ENCODE data around the gene SCG5. TPM values are rescaled to one million over a fixed set of nuclear protein-coding genes. Genes with fewer than 3 reads are reported as not detected.

SCG5 gene
- total and polyA plus RNA-seq, 2 donors (not counting 1 experiment from before 2014, with no cell fraction given): 0.18 TPM; not detected in 1

DNA sequence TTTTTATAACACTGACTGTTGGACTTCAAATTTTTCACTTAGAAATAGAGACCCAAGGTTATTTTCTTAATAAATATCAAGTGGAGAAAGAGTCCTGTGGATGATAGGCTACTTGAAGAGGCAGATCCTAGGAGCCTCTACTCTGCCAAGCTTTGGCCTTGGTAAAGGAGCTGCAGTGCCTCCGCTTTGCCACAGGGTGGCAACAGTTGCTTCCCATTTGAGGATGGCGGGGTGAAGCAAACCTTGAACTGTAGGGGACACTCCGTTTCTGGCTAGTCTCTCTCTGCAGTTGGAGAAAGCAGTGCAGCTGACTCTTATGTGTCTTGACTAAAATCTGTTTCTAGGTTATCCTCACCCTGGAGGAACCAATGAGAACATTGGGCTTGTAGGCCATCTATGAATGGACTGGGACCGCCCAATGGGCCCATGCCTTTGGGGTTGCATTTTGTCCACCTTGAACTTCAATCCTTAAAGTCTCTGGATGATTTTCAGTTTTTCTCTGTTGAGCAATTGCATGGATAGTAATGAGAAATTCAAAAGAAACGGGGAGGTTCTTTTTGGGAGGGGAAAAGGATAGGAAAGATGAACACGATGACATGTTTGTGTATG lies 9.8 kb downstream of the SCG5 start:
- H3K4me2 ChIP-seq (replicated peaks; ENCODE audit: low read depth, low read length, poor library complexity, severe bottlenecking): peak overlapping the region; percentile 6
- no peak overlapping the region for H3K4me3 ChIP-seq (ENCODE audit: control extremely low read depth in 1 of 5, extremely low read depth in 1 of 5, insufficient read depth in 1 of 5, low read depth in 2 of 5, low read length in 4 of 5)
- no peaks in the 10 kb centered on the region for H3K27me3 Mint-ChIP-seq
- no peaks in the 10 kb centered on the region for H3K27me3 ChIP-seq (replicated peaks in 1 of 4; ENCODE audit: control extremely low read depth in 1 of 4, control insufficient read depth in 3 of 4, insufficient read depth in 4 of 4, low read length in 3 of 4)
- DNase-seq (peak; percentile 57), ATAC-seq (ENCODE audit: low read depth) (peak; percentile 89)
- no peaks in the 10 kb centered on the region for H3K36me3 ChIP-seq (replicated peaks in 1 of 2; ENCODE audit: control extremely low read depth in 1 of 2, control insufficient read depth in 1 of 2, extremely low read depth in 1 of 2, insufficient read depth in 2 of 2, low read length in 1 of 2)
- H3K27ac Mint-ChIP-seq: no peak overlapping the region
- POLR2A ChIA-PET: no interaction called here
- WGBS (ENCODE audit: insufficient coverage): 43% methylated on average over 5 of the region's 6 CpGs
- peak overlapping the region; percentile 11 for H2AFZ ChIP-seq (ENCODE audit: insufficient read depth, low read depth, low read length, poor library complexity, severe bottlenecking)
- intact Hi-C loops (cut with micrococcal nuclease): no loop called here
- H4K20me1 ChIP-seq (ENCODE audit: control insufficient read depth, insufficient read depth, low read length, poor library complexity, severe bottlenecking): no peaks in the 10 kb centered on the region
- no peaks in the 10 kb centered on the region for H3K9me3 Mint-ChIP-seq (ENCODE audit: insufficient read depth)
- H3K27ac ChIP-seq (ENCODE audit: low read length in 2 of 2): no peak overlapping the region
- no peak overlapping the region for H3K4me3 Mint-ChIP-seq
- CTCF ChIA-PET: interaction anchor here (1.0 to 3.0 kb wide), 6 partner anchors 10 to 342 kb away, joined by 3 to 29 read pairs (median 6); partner anchors contain the start of gene SCG5
- H3K9ac ChIP-seq (ENCODE audit: low read length): no peak overlapping the region
- no peaks in the 10 kb centered on the region for H3K4me1 ChIP-seq (ENCODE audit: control insufficient read depth in 2 of 2, insufficient read depth in 2 of 2, low read length in 2 of 2)
- no peak for TF ChIP-seq EZH2 (IDR thresholded peaks at IDR 0.05; ENCODE audit: borderline replicate concordance, insufficient read depth, low read depth, low read length, poor library complexity, severe bottlenecking)
- TF ChIP-seq, protein P1, sequence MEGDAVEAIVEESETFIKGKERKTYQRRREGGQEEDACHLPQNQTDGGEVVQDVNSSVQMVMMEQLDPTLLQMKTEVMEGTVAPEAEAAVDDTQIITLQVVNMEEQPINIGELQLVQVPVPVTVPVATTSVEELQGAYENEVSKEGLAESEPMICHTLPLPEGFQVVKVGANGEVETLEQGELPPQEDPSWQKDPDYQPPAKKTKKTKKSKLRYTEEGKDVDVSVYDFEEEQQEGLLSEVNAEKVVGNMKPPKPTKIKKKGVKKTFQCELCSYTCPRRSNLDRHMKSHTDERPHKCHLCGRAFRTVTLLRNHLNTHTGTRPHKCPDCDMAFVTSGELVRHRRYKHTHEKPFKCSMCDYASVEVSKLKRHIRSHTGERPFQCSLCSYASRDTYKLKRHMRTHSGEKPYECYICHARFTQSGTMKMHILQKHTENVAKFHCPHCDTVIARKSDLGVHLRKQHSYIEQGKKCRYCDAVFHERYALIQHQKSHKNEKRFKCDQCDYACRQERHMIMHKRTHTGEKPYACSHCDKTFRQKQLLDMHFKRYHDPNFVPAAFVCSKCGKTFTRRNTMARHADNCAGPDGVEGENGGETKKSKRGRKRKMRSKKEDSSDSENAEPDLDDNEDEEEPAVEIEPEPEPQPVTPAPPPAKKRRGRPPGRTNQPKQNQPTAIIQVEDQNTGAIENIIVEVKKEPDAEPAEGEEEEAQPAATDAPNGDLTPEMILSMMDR (IDR thresholded peaks at IDR 0.05): peak; percentile 88
- H3K79me2 ChIP-seq (ENCODE audit: control insufficient read depth, insufficient read depth, low read length): no peaks in the 10 kb centered on the region
- H3K9me3 ChIP-seq (ENCODE audit: control extremely low read depth in 1 of 3, control insufficient read depth in 2 of 3, insufficient read depth in 1 of 3, low read length in 2 of 3): no peaks in the 10 kb centered on the region
- H3K4me1 Mint-ChIP-seq: no peaks in the 10 kb centered on the region

DNA sequence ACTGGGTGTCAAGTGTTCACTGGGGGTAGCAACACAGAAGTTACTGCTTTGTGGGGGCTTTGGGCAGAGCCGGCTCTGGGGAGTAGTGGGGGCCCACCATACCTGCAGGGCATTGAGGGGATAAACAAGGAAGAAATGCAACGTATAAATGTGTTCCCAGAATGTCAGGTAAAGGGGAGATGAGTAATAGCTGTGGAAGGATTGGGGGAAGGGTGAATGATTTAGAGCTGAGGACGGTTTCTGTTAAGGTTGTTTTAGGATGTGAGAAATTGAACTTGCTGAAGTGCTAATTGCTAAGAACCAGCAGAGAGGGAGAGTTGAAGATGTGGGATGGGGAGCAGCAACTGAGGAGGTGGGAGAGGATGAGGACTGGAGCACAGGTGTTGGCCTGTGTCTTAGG lies 10.7 kb downstream of the SCG5 start:
- Histone ChIP-seq H3K9ac (ENCODE audit: low read length) (no peak overlapping the region), H4K20me1 (ENCODE audit: control insufficient read depth, insufficient read depth, low read length, poor library complexity, severe bottlenecking) (no peaks in the 10 kb centered on the region), H3K36me3 (replicated peaks in 1 of 2; ENCODE audit: control extremely low read depth in 1 of 2, control insufficient read depth in 1 of 2, extremely low read depth in 1 of 2, insufficient read depth in 2 of 2, low read length in 1 of 2) (no peaks in the 10 kb centered on the region), H3K4me3 (ENCODE audit: control extremely low read depth in 1 of 5, extremely low read depth in 1 of 5, insufficient read depth in 1 of 5, low read depth in 2 of 5, low read length in 4 of 5) (no peak overlapping the region), H3K27ac (ENCODE audit: low read length in 2 of 2) (no peak overlapping the region), H2AFZ (ENCODE audit: insufficient read depth, low read depth, low read length, poor library complexity, severe bottlenecking) (no peak overlapping the region), H3K9me3 (ENCODE audit: control extremely low read depth in 1 of 3, control insufficient read depth in 2 of 3, insufficient read depth in 1 of 3, low read length in 2 of 3) (no peaks in the 10 kb centered on the region), H3K79me2 (ENCODE audit: control insufficient read depth, insufficient read depth, low read length) (no peaks in the 10 kb centered on the region), H3K4me1 (ENCODE audit: control insufficient read depth in 2 of 2, insufficient read depth in 2 of 2, low read length in 2 of 2) (no peaks in the 10 kb centered on the region), H3K27me3 (replicated peaks in 1 of 4; ENCODE audit: control extremely low read depth in 1 of 4, control insufficient read depth in 3 of 4, insufficient read depth in 4 of 4, low read length in 3 of 4) (no peaks in the 10 kb centered on the region), H3K4me2 (replicated peaks; ENCODE audit: low read depth, low read length, poor library complexity, severe bottlenecking) (no peak overlapping the region)
- no peak for DNase-seq
- Mint-ChIP-seq H3K4me3 (no peak overlapping the region), H3K27me3 (no peaks in the 10 kb centered on the region), H3K9me3 (ENCODE audit: insufficient read depth) (no peaks in the 10 kb centered on the region), H3K4me1 (peaks cover 1% of the 10 kb centered on the region), H3K27ac (no peak overlapping the region)
- TF ChIP-seq EZH2 (IDR thresholded peaks at IDR 0.05; ENCODE audit: borderline replicate concordance, insufficient read depth, low read depth, low read length, poor library complexity, severe bottlenecking): no peak
- TF ChIP-seq, protein P1 (IDR thresholded peaks at IDR 0.05): no peak
- intact Hi-C loops (cut with micrococcal nuclease): no loop called here
- POLR2A ChIA-PET: no interaction called here
- 89% methylated on average over 3 of the region's 3 CpGs for WGBS (ENCODE audit: insufficient coverage)
- no peak for ATAC-seq (ENCODE audit: low read depth)
- CTCF ChIA-PET: interaction anchor here (0.8 kb wide), 1 partner anchor 10 kb away, joined by 3 read pairs; no protein-coding TSS in a partner anchor
